ENCODE measurements around the gene NUBP2. TPM values are rescaled to one million over a fixed set of nuclear protein-coding genes. Genes with fewer than 3 reads are reported as not detected.

NUBP2 gene
- polyA plus RNA-seq, 2 of the 4 experiments (the other 2 are of a cell fraction): 24.7 to 65.3 TPM

GRCh38 chr16:1773703-1774447 lies 8.9 kb upstream of the NUBP2 start:
- FAIRE-seq (no peak), ATAC-seq (peak in 1 of 2 experiments; percentile 1; a peak in 3 of 6 replicates), DNase-seq (ENCODE audit: low read depth in 1 of 2, low spot score in 1 of 2) (no peak)
- no peak for TF ChIP-seq ESRRA (IDR thresholded peaks at IDR 0.05; ENCODE audit: borderline replicate concordance, low read length)
- no peak for TF ChIP-seq FOSL2 (IDR thresholded peaks at IDR 0.05)
- no peak for TF ChIP-seq FOSL2 (CRISPR knock-in tag; IDR thresholded peaks at IDR 0.05)
- no peak for TF ChIP-seq ELK1 (IDR thresholded peaks at IDR 0.05; ENCODE audit: low read depth, low read length)
- TF ChIP-seq FOSB (CRISPR knock-in tag; IDR thresholded peaks at IDR 0.05): no peak
- no peak for TF ChIP-seq HOXB13 (CRISPR knock-in tag; IDR thresholded peaks at IDR 0.05; ENCODE audit: low read depth)
- peaks cover 21% of the 10 kb centered on the region for H3K4me1 ChIP-seq
- H3K4me2 ChIP-seq: peak overlapping the region; percentile 90
- H3K9me3 ChIP-seq: no peaks in the 10 kb centered on the region
- CTCF ChIA-PET: interaction anchor here (0.7 to 2.3 kb wide), 15 partner anchors 9 to 96 kb away, joined by 3 to 13 read pairs (median 4); partner anchors contain the start of genes IGFALS, JPT2, MAPK8IP3 and NUBP2
- WGBS (ENCODE audit: missing lambda C conversion rate): 26% methylated on average over 33 of the region's 45 CpGs
- H3K4me3 ChIP-seq: peak overlapping the region; percentile 85
- POLR2A ChIA-PET: interaction anchor here (0.8 to 6.5 kb wide), 2 partner anchors 8 to 68 kb away, joined by 3 to 46 read pairs; partner anchors contain the start of genes MAPK8IP3, NUBP2 and SPSB3
- H3K27ac ChIP-seq: peak overlapping the region; percentile 95 to 98

DNA sequence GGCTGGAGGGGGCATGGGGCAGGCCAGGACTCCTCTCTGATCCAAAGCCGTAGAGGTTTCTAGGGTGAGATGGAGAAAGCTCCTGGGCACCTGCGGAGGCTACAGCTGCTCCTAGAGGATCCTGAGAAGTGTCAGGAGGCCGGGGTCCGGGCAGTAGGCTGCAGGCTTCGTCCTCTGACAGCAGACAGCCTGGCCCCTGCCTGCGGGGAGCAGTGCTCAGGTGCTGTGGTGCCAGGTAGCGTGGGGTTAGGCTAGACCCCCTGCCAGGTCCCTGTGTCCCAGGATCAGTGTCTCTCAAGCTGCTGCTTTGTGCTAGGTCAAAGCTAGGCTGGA lies 8.3 kb upstream of the NUBP2 start:
- no peak for TF ChIP-seq MAFK (IDR thresholded peaks at IDR 0.05; ENCODE audit: partially characterized antibody)
- no peak for TF ChIP-seq CEBPB (IDR thresholded peaks at IDR 0.05)
- TF ChIP-seq BHLHE40 (IDR thresholded peaks at IDR 0.05; ENCODE audit: low read depth, low read length): no peak
- TF ChIP-seq POLR2A (IDR thresholded peaks at IDR 0.05; ENCODE audit: low read length): no peak
- TF ChIP-seq ELK1 (IDR thresholded peaks at IDR 0.05; ENCODE audit: low read depth, low read length): no peak
- no peak for TF ChIP-seq POLR2AphosphoS2 (conservative IDR thresholded peaks at IDR 0.05; ENCODE audit: low read length)
- no peak for TF ChIP-seq RFX5 (IDR thresholded peaks at IDR 0.05)
- TF ChIP-seq RCOR1 (IDR thresholded peaks at IDR 0.05; ENCODE audit: low read depth, low read length): no peak
- TF ChIP-seq CBX8 (IDR thresholded peaks at IDR 0.05): no peak
- TF ChIP-seq TFCP2L1 (CRISPR knock-in tag; IDR thresholded peaks at IDR 0.05): no peak
- no peak for TF ChIP-seq MYC (IDR thresholded peaks at IDR 0.05; ENCODE audit: borderline replicate concordance, low read length)
- TF ChIP-seq, protein P1, sequence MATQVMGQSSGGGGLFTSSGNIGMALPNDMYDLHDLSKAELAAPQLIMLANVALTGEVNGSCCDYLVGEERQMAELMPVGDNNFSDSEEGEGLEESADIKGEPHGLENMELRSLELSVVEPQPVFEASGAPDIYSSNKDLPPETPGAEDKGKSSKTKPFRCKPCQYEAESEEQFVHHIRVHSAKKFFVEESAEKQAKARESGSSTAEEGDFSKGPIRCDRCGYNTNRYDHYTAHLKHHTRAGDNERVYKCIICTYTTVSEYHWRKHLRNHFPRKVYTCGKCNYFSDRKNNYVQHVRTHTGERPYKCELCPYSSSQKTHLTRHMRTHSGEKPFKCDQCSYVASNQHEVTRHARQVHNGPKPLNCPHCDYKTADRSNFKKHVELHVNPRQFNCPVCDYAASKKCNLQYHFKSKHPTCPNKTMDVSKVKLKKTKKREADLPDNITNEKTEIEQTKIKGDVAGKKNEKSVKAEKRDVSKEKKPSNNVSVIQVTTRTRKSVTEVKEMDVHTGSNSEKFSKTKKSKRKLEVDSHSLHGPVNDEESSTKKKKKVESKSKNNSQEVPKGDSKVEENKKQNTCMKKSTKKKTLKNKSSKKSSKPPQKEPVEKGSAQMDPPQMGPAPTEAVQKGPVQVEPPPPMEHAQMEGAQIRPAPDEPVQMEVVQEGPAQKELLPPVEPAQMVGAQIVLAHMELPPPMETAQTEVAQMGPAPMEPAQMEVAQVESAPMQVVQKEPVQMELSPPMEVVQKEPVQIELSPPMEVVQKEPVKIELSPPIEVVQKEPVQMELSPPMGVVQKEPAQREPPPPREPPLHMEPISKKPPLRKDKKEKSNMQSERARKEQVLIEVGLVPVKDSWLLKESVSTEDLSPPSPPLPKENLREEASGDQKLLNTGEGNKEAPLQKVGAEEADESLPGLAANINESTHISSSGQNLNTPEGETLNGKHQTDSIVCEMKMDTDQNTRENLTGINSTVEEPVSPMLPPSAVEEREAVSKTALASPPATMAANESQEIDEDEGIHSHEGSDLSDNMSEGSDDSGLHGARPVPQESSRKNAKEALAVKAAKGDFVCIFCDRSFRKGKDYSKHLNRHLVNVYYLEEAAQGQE (IDR thresholded peaks at IDR 0.05): no peak
- TF ChIP-seq, protein P2, sequence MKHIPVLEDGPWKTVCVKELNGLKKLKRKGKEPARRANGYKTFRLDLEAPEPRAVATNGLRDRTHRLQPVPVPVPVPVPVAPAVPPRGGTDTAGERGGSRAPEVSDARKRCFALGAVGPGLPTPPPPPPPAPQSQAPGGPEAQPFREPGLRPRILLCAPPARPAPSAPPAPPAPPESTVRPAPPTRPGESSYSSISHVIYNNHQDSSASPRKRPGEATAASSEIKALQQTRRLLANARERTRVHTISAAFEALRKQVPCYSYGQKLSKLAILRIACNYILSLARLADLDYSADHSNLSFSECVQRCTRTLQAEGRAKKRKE (CRISPR knock-in tag; IDR thresholded peaks at IDR 0.05; ENCODE audit: low read depth): no peak
- TF ChIP-seq GATA3 (IDR thresholded peaks at IDR 0.05; ENCODE audit: borderline replicate concordance): no peak
- no peak for TF ChIP-seq HDAC2 (IDR thresholded peaks at IDR 0.05)
- no peak for TF ChIP-seq HES2 (IDR thresholded peaks at IDR 0.05)
- TF ChIP-seq USF2 (IDR thresholded peaks at IDR 0.05): no peak
- no peak for TF ChIP-seq CHD2 (IDR thresholded peaks at IDR 0.05; ENCODE audit: low read length, partially characterized antibody)
- TF ChIP-seq BCL3 (IDR thresholded peaks at IDR 0.05): no peak
- TF ChIP-seq TP53 (CRISPR knock-in tag; IDR thresholded peaks at IDR 0.05): no peak
- H3K4me3 ChIP-seq: peak overlapping the region; percentile 85; the same call in 1 of the 3 replicates
- WGBS (ENCODE audit: missing lambda C conversion rate): 90% methylated on average over 6 of the region's 7 CpGs
- DNase-seq (ENCODE audit: low read depth in 1 of 2, low spot score in 1 of 2): no peak
- no peak for FAIRE-seq
- ChIA-PET CTCF (interaction anchor here (0.7 to 2.3 kb wide), 13 partner anchors 8 to 96 kb away, joined by 3 to 13 read pairs (median 4); partner anchors contain the start of genes IGFALS, JPT2, MAPK8IP3 and NUBP2), POLR2A (interaction anchor here (0.8 to 6.5 kb wide), 2 partner anchors 8 to 69 kb away, joined by 3 to 46 read pairs; partner anchors contain the start of genes MAPK8IP3, NUBP2 and SPSB3)
- no peak for ATAC-seq
- H3K4me2 ChIP-seq: peak overlapping the region; percentile 90
- peak overlapping the region in 1 of 2 experiments; percentile 98; a peak in 4 of 6 replicates for H3K27ac ChIP-seq
- peaks cover 20% of the 10 kb centered on the region for H3K4me1 ChIP-seq
- H3K9me3 ChIP-seq: no peaks in the 10 kb centered on the region

Measured in A549 (cell line).